MCF 10A (cell line): ENCODE data around the gene PLOD1. TPM values are rescaled to one million over a fixed set of nuclear protein-coding genes. Genes with fewer than 3 reads are reported as not detected.

Experiments used
- BruUV-seq: library from RNA; stranded (reverse); fragments of 400-500 nt; replicated peaks from 2 replicates; lab custom pipeline; 2021; lab: Mats Ljungman, UMichigan
- CTCF ChIA-PET: fragments of 300-600 bp; sonication (Branson Sonifier 250); formaldehyde crosslinking; extraction: SDS; loops from one replicate; lab custom pipeline; 2021; ENCODE audit warnings: antibody characterized with exemption, inconsistent platforms; lab: Yijun Ruan, JAX
- POLR2A ChIA-PET: fragments of 300-600, 350-650 bp; sonication (Branson Sonifier 250); formaldehyde crosslinking; extraction: SDS; loops from one replicate; lab custom pipeline; 2020; ENCODE audit warnings: antibody characterized with exemption, inconsistent platforms; lab: Yijun Ruan, JAX
- DNase-seq: peaks from one replicate; pipeline ENCODE4 v3.0.0-alpha.2; 2018; ENCODE audit not compliant: unreplicated experiment
- H3K27ac Mint-ChIP-seq: one replicate; pipeline ENCODE4 v1.8.0; 2022; ENCODE audit warnings: mild to moderate bottlenecking, low read depth, mixed read lengths; ENCODE audit not compliant: unreplicated experiment
- H3K27me3 Mint-ChIP-seq: one replicate; pipeline ENCODE4 v1.8.0; 2022; ENCODE audit warnings: mixed read lengths; ENCODE audit not compliant: insufficient read depth, unreplicated experiment
- H3K36me3 Mint-ChIP-seq: one replicate; pipeline ENCODE4 v1.8.0; 2022; ENCODE audit warnings: mild to moderate bottlenecking, moderate library complexity, mixed read lengths; ENCODE audit not compliant: insufficient read depth, unreplicated experiment
- H3K4me1 Mint-ChIP-seq: one replicate; pipeline ENCODE4 v1.8.0; 2022; ENCODE audit warnings: mixed read lengths; ENCODE audit not compliant: insufficient read depth, unreplicated experiment
- H3K4me3 Mint-ChIP-seq: one replicate; pipeline ENCODE4 v1.8.0; 2022; ENCODE audit warnings: mild to moderate bottlenecking, moderate library complexity, mixed read lengths; ENCODE audit not compliant: unreplicated experiment
- H3K9me3 Mint-ChIP-seq: one replicate; pipeline ENCODE4 v1.8.0; 2022; ENCODE audit warnings: mixed read lengths; ENCODE audit not compliant: unreplicated experiment
- intact Hi-C: fragments of 100-400 bp; cut with micrococcal nuclease; formaldehyde crosslinking; loops from 2 replicates; pipeline ENCODE4 v1.14.1; 2022
- total RNA-seq: library from RNA; stranded (reverse); gene quantifications from 2 replicates; pipeline ENCODE4 v1.2.3, GENCODE V29; 2022
- TF ChIP-seq, protein P1 (sequence below): fragments of 200-600 bp; IDR thresholded peaks from one replicate; pipeline ENCODE4 v1.8.0; 2022; ENCODE audit warnings: antibody characterized with exemption, mild to moderate bottlenecking; ENCODE audit not compliant: unreplicated experiment

PLOD1 gene
- total RNA-seq, 1 experiment from 2014 or later = 48.2 TPM

DNA sequence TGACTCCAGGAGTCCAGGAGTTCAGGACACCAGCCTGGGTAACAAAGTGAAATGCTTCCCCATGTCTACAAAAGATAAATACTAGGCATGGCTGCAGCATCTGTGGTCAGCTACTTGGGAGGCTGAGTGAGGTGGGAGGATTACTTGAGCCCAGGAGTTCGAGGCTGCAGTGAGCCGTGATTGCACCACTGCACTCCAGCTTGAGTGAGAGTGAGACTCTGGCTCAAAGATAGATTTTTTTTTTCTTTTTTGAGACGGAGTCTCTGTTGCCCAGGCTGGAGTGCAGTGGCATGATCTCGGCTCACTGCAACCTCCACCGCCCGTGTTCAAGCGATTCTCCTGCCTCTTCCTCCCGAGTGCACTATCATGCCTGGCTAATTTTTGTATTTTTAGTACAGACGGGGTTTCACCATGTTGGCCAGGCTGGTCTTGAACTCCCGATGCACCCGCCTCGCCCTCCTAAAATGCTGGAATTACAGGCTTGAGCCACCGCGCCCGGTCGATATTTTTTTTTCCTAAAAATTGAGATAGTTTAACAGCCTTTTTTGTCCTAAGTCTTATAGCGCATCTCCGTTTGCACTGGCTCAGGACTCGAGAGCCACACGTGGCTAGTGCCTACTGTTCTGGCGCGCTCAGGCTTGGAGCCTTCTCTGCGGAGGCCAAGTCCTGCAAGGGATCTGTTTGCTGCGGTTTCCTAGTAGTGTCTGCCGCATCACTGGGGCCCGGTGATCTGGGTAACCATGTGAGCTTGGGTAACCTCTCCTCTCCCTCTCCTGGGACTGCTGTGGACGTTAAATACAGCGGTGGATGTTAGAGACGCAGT lies 44.7 kb downstream of the PLOD1 start:
- ChIA-PET CTCF (interaction anchor here (3.0 kb wide), 1 partner anchor 13 kb away, joined by 12 read pairs; no protein-coding TSS in a partner anchor), POLR2A (interaction anchor here (0.5 to 7.1 kb wide), 20 partner anchors 8 to 942 kb away, joined by 3 to 180 read pairs (median 6); partner anchors contain the start of genes CLCN6, KIAA2013, MIIP and MTHFR)
- H3K4me1 Mint-ChIP-seq = peaks cover 21% of the 10 kb centered on the region
- TF ChIP-seq, protein P1, sequence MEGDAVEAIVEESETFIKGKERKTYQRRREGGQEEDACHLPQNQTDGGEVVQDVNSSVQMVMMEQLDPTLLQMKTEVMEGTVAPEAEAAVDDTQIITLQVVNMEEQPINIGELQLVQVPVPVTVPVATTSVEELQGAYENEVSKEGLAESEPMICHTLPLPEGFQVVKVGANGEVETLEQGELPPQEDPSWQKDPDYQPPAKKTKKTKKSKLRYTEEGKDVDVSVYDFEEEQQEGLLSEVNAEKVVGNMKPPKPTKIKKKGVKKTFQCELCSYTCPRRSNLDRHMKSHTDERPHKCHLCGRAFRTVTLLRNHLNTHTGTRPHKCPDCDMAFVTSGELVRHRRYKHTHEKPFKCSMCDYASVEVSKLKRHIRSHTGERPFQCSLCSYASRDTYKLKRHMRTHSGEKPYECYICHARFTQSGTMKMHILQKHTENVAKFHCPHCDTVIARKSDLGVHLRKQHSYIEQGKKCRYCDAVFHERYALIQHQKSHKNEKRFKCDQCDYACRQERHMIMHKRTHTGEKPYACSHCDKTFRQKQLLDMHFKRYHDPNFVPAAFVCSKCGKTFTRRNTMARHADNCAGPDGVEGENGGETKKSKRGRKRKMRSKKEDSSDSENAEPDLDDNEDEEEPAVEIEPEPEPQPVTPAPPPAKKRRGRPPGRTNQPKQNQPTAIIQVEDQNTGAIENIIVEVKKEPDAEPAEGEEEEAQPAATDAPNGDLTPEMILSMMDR = no peak
- H3K27me3 Mint-ChIP-seq = no peaks in the 10 kb centered on the region
- H3K27ac Mint-ChIP-seq = peak overlapping the region; percentile 99
- no peaks in the 10 kb centered on the region for H3K9me3 Mint-ChIP-seq
- H3K4me3 Mint-ChIP-seq = peak overlapping the region; percentile 78
- DNase-seq = no peak
- peaks cover 53% of the 10 kb centered on the region for H3K36me3 Mint-ChIP-seq
- intact Hi-C loops = no loop called here
- no TSS peak for BruUV-seq

DNA sequence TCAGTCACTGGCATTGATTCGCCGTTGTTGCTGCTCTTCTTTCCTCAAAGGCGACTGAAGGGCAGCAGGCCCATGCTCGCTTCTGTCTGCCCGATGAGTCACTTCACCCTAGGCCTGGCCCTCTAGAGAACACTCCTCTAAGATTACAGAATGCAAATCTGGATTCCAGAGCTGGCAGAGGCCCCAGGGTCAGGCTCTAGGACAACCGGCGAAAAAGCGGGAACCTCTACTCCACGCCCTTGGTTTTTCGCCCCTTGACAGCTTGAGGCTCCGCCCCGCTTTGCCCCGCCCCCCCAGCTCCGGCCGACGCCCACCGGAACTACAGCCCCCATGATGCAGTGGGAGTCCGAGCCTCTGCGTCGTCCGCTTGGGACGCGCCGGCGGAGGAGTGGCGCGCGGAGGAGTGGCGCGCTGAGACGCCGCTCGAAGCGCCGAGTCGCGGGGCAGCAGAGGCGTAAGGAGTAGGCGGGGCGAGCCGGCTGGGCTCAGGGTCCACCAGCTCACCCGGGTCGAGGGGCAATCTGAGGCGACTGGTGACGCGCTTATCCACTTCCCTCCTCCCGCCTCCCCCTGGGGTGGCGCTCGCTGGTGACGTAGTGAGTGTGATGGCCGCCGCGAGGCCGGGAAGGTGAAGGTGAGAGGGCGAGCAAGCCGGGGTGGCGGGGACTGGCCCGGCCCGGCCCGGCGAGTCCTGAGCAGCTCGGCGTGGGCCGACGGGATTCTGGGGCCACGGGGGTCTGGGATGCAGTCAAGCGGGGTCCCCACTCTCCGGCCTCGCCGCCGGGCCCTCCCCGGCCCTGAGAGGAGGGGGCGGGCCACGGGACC lies 45.5 kb downstream of the PLOD1 start, which contains the start of gene MFN2:
Gene MFN2 (plus strand): TSS at position 594 of the 825 bp plus-strand sequence. CDS start 8,725 bp downstream, outside the sequence.
- no peaks in the 10 kb centered on the region for H3K9me3 Mint-ChIP-seq
- CTCF ChIA-PET = interaction anchor here (3.0 kb wide), 1 partner anchor 14 kb away, joined by 12 read pairs; no protein-coding TSS in a partner anchor
- POLR2A ChIA-PET = interaction anchor here (0.5 to 7.1 kb wide), 25 partner anchors 9 to 942 kb away, joined by 3 to 180 read pairs (median 4); partner anchors contain the start of genes CLCN6, KIAA2013, MIIP and MTHFR
- no peaks in the 10 kb centered on the region for H3K27me3 Mint-ChIP-seq
- TF ChIP-seq, protein P1 = no peak
- DNase-seq = peak; percentile 97
- H3K4me1 Mint-ChIP-seq = peaks cover 29% of the 10 kb centered on the region
- H3K4me3 Mint-ChIP-seq = peak within 1 kb of the TSS; percentile 78
- H3K27ac Mint-ChIP-seq = peak within 1 kb of the TSS; percentile 99
- no TSS peak for BruUV-seq
- intact Hi-C loops = loop anchor here (1.0 to 2.0 kb wide), 3 partner anchors 39 to 51 kb away; partner anchors contain the start of genes MIIP and PLOD1
- H3K36me3 Mint-ChIP-seq = peaks cover 53% of the 10 kb centered on the region

DNA sequence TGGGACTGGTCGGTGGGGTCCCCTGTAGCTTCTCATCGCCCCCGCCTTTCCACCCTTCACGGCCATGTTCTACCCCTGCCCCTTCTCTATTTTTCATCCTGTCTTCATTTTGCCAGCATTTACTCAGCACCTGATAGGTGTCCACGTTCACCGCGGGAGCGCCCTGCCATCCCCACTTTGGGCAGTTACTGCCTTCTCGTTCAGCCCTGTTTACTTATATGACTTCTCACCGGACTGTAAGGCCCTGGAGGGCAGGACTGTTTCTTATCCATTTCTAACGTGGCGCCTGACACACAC lies 46.1 kb downstream of the PLOD1 start:
- CTCF ChIA-PET = interaction anchor here (0.6 to 1.3 kb wide), 3 partner anchors 26 to 176 kb away, joined by 3 to 4 read pairs (median 3); no protein-coding TSS in a partner anchor
- intact Hi-C loops = loop anchor here (1.0 to 2.0 kb wide), 3 partner anchors 38 to 51 kb away; partner anchors contain the start of genes MIIP and PLOD1

More for the DNA sequence above, 46.1 kb downstream of the PLOD1 start:
- H3K36me3 Mint-ChIP-seq = peaks cover 50% of the 10 kb centered on the region
- TF ChIP-seq, protein P1 = no peak
- no peaks in the 10 kb centered on the region for H3K27me3 Mint-ChIP-seq
- no peaks in the 10 kb centered on the region for H3K9me3 Mint-ChIP-seq
- TSS peak; percentile 46 for BruUV-seq
- POLR2A ChIA-PET = interaction anchor here (0.6 to 7.1 kb wide), 22 partner anchors 12 to 783 kb away, joined by 3 to 180 read pairs (median 6); partner anchors contain the start of genes CLCN6, KIAA2013, MIIP and MTHFR
- H3K4me3 Mint-ChIP-seq = peak overlapping the region; percentile 78
- H3K27ac Mint-ChIP-seq = peak overlapping the region; percentile 99
- DNase-seq = no peak
- H3K4me1 Mint-ChIP-seq = peaks cover 29% of the 10 kb centered on the region
